22Rv1 (cell line): ENCODE measurements around the gene NXPE3.

ENCODE experiments used
- ZFX ChIP-seq: fragments of 450-650 bp; IDR thresholded peaks from 2 replicates; pipeline ENCODE4 v1.6.1; 2017; ENCODE audit warnings: antibody characterized with exemption, borderline replicate concordance
- TF ChIP-seq, protein P1 (sequence below): fragments of 450-650 bp; IDR thresholded peaks from 2 replicates; pipeline ENCODE4 v1.5.1; 2017; ENCODE audit warnings: mild to moderate bottlenecking

GRCh38 chr3:101812895-101813294 is 33.9 kb downstream of the NXPE3 start:
- TF ChIP-seq, protein P1, sequence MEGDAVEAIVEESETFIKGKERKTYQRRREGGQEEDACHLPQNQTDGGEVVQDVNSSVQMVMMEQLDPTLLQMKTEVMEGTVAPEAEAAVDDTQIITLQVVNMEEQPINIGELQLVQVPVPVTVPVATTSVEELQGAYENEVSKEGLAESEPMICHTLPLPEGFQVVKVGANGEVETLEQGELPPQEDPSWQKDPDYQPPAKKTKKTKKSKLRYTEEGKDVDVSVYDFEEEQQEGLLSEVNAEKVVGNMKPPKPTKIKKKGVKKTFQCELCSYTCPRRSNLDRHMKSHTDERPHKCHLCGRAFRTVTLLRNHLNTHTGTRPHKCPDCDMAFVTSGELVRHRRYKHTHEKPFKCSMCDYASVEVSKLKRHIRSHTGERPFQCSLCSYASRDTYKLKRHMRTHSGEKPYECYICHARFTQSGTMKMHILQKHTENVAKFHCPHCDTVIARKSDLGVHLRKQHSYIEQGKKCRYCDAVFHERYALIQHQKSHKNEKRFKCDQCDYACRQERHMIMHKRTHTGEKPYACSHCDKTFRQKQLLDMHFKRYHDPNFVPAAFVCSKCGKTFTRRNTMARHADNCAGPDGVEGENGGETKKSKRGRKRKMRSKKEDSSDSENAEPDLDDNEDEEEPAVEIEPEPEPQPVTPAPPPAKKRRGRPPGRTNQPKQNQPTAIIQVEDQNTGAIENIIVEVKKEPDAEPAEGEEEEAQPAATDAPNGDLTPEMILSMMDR: no peak
- TF ChIP-seq ZFX: no peak
